Cardiac muscle cell (in vitro differentiated cells and primary cell): Measurements from ENCODE around the gene RFTN1. TPM values are rescaled to one million over a fixed set of nuclear protein-coding genes. Genes with fewer than 3 reads are reported as not detected.

Experiments
- DNase-seq, 2 donors: peaks; one replicate each; pipeline versions ENCODE4 v3.0.0 to v3.0.0-alpha.2; 2010 to 2017; ENCODE audit warnings: low read depth in 1 of 2, low spot score in 1 of 2
- H3K27ac ChIP-seq: fragments of 200-600 bp; sonication (generic); 2 replicates; pipeline ENCODE4 v1.5.1; 2016
- H3K27me3 ChIP-seq: fragments of 200-600 bp; sonication (generic); 2 replicates; pipeline ENCODE4 v1.6.0; 2016; ENCODE audit warnings: control low read depth
- H3K36me3 ChIP-seq: fragments of 200-600 bp; sonication (generic); 2 replicates; pipeline ENCODE4 v1.5.1; 2016; ENCODE audit warnings: control low read depth
- H3K4me1 ChIP-seq: fragments of 200-600 bp; sonication (generic); 2 replicates; pipeline ENCODE4 v1.8.1; 2017; ENCODE audit warnings: low read depth, mild to moderate bottlenecking, mixed run types
- H3K4me3 ChIP-seq: fragments of 200-600 bp; sonication (generic); 2 replicates; pipeline ENCODE4 v1.5.1; 2016; ENCODE audit warnings: mild to moderate bottlenecking
- H3K9me3 ChIP-seq: fragments of 200-600 bp; sonication (generic); 2 replicates; pipeline ENCODE4 v1.5.1; 2017; ENCODE audit warnings: low read depth, mild to moderate bottlenecking, control low read depth
- CTCF ChIP-seq: IDR thresholded peaks from 2 replicates; pipeline ENCODE4 v1.5.1; 2012; ENCODE audit warnings: low read depth, mild to moderate bottlenecking, low read length
- polyA plus RNA-seq: library from polyadenylated mRNA; unstranded; fragments of >200 nt; fragmentation: Nextera tagmentation; extraction: Ambion mirVana; gene quantifications from 2 replicates; pipeline ENCODE4 v1.2.1, GENCODE V29; 2016
- total RNA-seq: library from RNA; depleted of rRNA; stranded (reverse); fragments of >200 nt; gene quantifications from 2 replicates; pipeline ENCODE4 v1.2.3, GENCODE V29; 2016

The RFTN1 gene
- total and polyA plus RNA-seq, 2 experiments from 2014 or later = 30.6 to 42.4 TPM

- H3K27me3 ChIP-seq = no peaks in the 10 kb centered on the region
- peak overlapping the region; percentile 52 for H3K27ac ChIP-seq
- DNase-seq = peak; percentile 55 to 70
- peaks cover 52% of the 10 kb centered on the region for H3K4me1 ChIP-seq
- H3K4me3 ChIP-seq = no peak overlapping the region
- peak; percentile 78 for TF ChIP-seq CTCF
- no peaks in the 10 kb centered on the region for H3K36me3 ChIP-seq
- no peaks in the 10 kb centered on the region for H3K9me3 ChIP-seq
These were observed 223.3 kb downstream of the RFTN1 start for GRCh38 chr3:16290007-16290826.

GRCh38 chr3:16289144-16289889, 224.2 kb downstream of the RFTN1 start:
- DNase-seq = peak in 1 of 2 donors; percentile 59
- Histone ChIP-seq H3K36me3 (no peaks in the 10 kb centered on the region), H3K27ac (peak overlapping the region; percentile 52), H3K9me3 (no peaks in the 10 kb centered on the region), H3K27me3 (no peaks in the 10 kb centered on the region), H3K4me1 (peaks cover 52% of the 10 kb centered on the region), H3K4me3 (no peak overlapping the region)
- TF ChIP-seq CTCF = no peak

- H3K27me3 ChIP-seq = no peaks in the 10 kb centered on the region
- no peaks in the 10 kb centered on the region for H3K36me3 ChIP-seq
- TF ChIP-seq CTCF = no peak
- peak overlapping the region; percentile 52 for H3K27ac ChIP-seq
- H3K9me3 ChIP-seq = no peaks in the 10 kb centered on the region
- no peak overlapping the region for H3K4me3 ChIP-seq
- H3K4me1 ChIP-seq = peaks cover 52% of the 10 kb centered on the region
- peak in 1 of 2 donors; percentile 52 for DNase-seq
These were observed 224.8 kb downstream of the RFTN1 start for GRCh38 chr3:16288664-16289063.

GRCh38 chr3:16286751-16287543, 226.6 kb downstream of the RFTN1 start:
- no peaks in the 10 kb centered on the region for H3K9me3 ChIP-seq
- H3K4me3 ChIP-seq = no peak overlapping the region
- H3K4me1 ChIP-seq = peaks cover 52% of the 10 kb centered on the region
- H3K36me3 ChIP-seq = peaks cover 5% of the 10 kb centered on the region
- no peak for TF ChIP-seq CTCF
- H3K27me3 ChIP-seq = no peaks in the 10 kb centered on the region
- DNase-seq = peak in 1 of 2 donors; percentile 66
- H3K27ac ChIP-seq = peak overlapping the region; percentile 86

- Histone ChIP-seq H3K4me3 (no peak overlapping the region), H3K27me3 (no peaks in the 10 kb centered on the region), H3K27ac (peak overlapping the region; percentile 86), H3K36me3 (peaks cover 8% of the 10 kb centered on the region), H3K4me1 (peaks cover 52% of the 10 kb centered on the region), H3K9me3 (no peaks in the 10 kb centered on the region)
- no peak for TF ChIP-seq CTCF
- no peak for DNase-seq
These were observed 227.3 kb downstream of the RFTN1 start for GRCh38 chr3:16286161-16286560.
